C4-2B (cell line): ENCODE data around the gene PADI3.

ENCODE experiments used
- H3K27ac ChIP-seq: fragments of 450-650 bp; 2 replicates; pipeline ENCODE4 v1.5.1; 2017
- ZFX ChIP-seq: fragments of 450-650 bp; IDR thresholded peaks from 2 replicates; pipeline ENCODE4 v1.6.1; 2017
- TF ChIP-seq, protein P1 (sequence below): fragments of 450-650 bp; conservative IDR thresholded peaks from 2 replicates; pipeline ENCODE4 v1.5.1; 2017; ENCODE audit warnings: mild to moderate bottlenecking

The PADI3 gene, protein sequence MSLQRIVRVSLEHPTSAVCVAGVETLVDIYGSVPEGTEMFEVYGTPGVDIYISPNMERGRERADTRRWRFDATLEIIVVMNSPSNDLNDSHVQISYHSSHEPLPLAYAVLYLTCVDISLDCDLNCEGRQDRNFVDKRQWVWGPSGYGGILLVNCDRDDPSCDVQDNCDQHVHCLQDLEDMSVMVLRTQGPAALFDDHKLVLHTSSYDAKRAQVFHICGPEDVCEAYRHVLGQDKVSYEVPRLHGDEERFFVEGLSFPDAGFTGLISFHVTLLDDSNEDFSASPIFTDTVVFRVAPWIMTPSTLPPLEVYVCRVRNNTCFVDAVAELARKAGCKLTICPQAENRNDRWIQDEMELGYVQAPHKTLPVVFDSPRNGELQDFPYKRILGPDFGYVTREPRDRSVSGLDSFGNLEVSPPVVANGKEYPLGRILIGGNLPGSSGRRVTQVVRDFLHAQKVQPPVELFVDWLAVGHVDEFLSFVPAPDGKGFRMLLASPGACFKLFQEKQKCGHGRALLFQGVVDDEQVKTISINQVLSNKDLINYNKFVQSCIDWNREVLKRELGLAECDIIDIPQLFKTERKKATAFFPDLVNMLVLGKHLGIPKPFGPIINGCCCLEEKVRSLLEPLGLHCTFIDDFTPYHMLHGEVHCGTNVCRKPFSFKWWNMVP

DNA sequence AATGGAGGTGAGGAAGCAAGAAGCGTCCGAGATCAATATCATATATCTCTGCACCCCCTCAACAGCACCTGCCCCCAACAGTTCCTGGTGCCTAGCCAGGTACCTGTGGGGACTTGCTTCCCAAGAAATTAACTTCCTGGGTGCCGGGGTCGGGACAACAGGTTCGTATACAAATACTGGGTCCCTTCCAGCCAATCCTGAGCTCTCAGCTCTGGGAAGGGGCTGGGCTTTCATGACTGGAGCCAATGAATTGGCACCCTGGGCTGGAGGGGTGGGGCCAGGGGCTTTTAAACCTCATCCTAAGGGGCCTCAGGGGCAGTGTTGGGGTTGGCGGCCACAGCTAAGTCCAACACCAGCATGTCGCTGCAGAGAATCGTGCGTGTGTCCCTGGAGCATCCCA is at the start of gene PADI3:
Gene PADI3 (plus strand): TSS at position 318 of the 400 bp plus-strand sequence. CDS start 40 bp downstream, at position 358.
- no peak within 1 kb of the TSS for H3K27ac ChIP-seq
- TF ChIP-seq ZFX = no peak
- TF ChIP-seq, protein P1, sequence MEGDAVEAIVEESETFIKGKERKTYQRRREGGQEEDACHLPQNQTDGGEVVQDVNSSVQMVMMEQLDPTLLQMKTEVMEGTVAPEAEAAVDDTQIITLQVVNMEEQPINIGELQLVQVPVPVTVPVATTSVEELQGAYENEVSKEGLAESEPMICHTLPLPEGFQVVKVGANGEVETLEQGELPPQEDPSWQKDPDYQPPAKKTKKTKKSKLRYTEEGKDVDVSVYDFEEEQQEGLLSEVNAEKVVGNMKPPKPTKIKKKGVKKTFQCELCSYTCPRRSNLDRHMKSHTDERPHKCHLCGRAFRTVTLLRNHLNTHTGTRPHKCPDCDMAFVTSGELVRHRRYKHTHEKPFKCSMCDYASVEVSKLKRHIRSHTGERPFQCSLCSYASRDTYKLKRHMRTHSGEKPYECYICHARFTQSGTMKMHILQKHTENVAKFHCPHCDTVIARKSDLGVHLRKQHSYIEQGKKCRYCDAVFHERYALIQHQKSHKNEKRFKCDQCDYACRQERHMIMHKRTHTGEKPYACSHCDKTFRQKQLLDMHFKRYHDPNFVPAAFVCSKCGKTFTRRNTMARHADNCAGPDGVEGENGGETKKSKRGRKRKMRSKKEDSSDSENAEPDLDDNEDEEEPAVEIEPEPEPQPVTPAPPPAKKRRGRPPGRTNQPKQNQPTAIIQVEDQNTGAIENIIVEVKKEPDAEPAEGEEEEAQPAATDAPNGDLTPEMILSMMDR = no peak

DNA sequence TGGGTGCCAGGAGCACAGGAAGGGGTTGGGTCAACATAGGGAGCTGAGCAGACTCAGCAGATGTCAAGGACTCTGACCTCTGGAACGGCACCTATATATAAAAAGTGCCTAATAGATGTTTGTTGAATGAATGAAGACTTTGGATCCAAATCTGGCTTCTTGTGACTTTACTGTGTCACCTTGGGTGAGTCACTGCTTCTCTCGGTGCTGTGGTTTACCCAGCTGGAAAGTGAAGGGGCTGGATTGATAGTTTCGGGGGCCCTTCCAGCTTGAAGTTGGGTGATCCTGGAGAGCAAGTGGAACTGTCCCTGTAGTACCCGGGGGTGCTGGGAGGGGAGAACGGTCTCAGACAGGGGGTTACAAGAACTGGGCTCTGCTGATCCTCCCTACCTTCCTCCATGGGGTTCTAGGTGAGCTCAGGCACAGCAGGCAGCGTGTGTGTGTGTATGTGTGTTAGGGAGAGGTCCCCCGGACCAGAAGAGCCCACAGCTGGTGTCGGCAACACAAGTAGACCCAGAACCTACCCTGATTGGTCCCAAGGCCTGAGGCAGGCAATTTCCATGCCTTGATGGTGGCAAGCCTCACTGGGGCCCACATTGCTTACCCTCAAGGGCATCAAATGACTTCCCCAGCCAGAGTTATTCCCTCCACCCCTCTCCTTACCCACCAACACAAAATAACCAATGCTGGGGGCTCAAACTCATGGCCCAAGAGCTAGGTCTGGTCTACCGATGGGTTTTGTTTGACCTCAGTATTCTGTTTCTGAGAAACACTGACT is 49.4 kb upstream of the PADI3 start:
- H3K27ac ChIP-seq = no peak overlapping the region
- no peak for TF ChIP-seq ZFX
- TF ChIP-seq, protein P1 = no peak

DNA sequence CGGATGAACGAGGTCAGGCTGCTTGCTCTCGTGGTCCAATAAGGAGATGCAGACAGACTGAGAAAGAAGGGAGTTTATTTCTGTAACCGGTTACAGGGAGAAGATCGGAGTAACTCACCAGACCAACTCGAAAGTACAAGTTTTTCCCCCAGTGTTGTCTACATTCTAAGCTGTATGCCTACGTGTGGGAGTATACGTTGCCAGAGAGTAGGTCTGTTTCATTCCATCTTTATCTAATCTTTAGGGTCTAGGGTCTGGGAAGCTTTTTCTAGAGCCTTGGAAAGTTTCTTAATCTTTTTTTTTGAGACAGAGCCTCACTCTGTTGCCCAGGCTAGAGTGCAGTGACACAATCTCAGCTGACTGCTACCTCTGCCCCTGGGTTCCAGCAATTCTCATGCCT is 48.7 kb upstream of the PADI3 start:
- no peak for TF ChIP-seq ZFX
- TF ChIP-seq, protein P1 = no peak
- no peak overlapping the region for H3K27ac ChIP-seq

DNA sequence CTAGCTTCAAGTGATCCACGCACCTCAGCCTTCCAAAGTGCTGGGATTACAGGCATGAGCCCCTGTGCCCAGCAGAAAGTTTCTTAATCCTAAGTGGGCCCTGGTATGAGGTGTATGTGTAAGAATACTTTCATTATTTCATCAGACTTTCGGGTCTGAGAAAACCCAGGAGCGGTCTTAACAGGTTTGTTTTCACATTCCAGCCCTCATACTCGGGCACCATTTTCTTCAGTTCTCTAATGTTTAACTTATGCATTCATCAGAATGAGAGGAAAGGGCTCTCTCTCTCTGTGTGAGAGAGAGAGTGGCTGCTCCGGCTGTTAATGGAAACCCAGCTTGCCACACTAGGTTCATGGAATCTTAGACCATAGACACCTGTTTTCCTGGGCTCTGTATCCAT is 48.1 kb upstream of the PADI3 start:
- no peak overlapping the region for H3K27ac ChIP-seq
- TF ChIP-seq, protein P1 = no peak
- TF ChIP-seq ZFX = no peak

DNA sequence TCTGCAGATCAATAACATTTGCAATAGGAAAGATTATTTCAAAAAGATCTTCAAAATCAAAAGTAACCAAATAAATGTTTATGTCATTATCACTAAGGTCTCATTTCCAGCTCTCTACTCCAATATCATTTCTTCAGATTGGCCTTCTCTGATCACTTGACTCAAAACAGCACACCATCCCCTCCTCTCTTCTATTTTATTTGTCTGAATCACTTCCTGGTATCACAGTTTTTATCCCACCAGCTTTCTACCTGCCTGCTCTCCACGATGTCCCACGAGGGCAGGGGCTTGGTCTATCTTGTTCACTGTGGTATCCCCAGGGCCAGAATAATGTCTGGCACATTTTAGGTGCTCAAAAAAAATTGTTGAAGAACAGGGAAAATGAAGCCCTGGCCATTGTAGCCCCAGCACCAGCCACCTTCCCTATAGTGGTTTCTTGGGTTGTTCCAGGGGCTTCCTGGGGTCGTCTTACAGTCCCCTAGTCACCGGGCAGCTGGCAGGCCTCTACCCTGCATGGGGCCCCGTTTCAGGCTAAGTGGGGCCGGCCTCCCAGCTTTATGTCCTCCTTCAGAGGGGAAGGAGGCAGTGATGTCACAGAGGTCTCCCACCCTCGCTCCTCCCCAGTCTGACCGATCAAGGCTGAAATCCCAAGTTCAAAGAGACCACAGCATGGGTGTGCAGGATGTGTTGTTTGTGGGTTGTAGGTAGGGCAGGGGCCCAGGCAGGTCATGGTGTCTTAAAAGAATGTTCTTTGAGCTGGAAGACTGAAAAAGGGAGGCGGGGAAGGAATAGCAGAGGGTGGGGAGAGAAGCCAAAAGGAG is 47.5 kb upstream of the PADI3 start:
- no peak overlapping the region for H3K27ac ChIP-seq
- no peak for TF ChIP-seq ZFX
- TF ChIP-seq, protein P1 = no peak

DNA sequence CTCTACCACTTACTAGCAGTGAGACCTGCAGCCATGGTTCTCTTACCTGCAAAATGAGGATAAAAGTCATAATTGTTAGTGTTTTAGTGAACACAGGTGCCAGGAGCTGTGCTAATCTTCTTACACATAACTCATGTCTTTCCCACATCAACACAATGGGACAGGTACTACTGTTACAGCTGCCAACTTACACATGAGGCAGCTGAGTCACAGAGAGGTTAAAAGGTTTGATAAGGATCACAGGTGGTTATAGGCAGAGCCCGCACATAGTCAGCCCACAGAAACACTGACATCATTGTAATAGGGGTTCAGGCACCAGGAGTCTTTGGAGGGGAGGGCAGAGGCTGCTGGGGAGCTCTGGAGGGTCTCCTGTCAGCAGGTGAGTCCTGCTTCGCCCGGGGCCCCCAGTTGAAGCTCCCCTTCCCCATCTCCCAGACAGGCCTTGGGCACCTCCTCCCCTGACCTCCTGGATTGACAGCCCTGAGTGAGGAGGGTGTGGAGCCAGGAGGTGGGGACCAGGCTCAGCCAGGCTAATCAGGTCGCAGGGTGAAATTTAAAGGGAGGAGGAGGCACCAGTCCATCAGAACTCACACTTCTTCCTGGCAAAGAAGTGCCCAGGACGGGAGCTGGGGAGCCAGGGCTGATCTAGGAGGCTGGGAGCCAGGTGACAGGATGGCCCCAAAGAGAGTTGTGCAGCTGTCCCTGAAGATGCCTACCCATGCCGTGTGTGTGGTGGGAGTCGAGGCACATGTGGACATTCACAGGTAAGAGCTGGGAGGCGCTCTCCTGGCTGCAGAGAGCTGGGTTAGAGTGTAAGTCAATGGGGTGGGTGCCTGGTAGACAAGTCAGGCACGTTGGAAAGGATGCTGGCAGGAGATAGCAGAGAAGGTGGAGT is 44.1 kb upstream of the PADI3 start, which contains the start of gene PADI1:
Gene PADI1 (plus strand): TSS at position 583 of the 895 bp plus-strand sequence. CDS start 90 bp downstream, at position 673.
- TF ChIP-seq, protein P1 = no peak
- no peak for TF ChIP-seq ZFX
- no peak within 1 kb of the TSS for H3K27ac ChIP-seq
